GM10248 (cell line): ENCODE measurements around the gene PPP2R5A.
"Not testable (repeated sequence)": the region's sequence is repeated elsewhere in the genome, so short reads cannot be mapped to it uniquely, and the experiment has no call there.

ENCODE experiments used
- CTCF ChIA-PET: fragments of 300-600 bp; sonication (Branson Sonifier 250); formaldehyde crosslinking; extraction: SDS; loops from one replicate; lab custom pipeline; 2021; ENCODE audit warnings: antibody characterized with exemption; lab: Yijun Ruan, JAX
- POLR2A ChIA-PET: fragments of 350-650 bp; sonication (Branson Sonifier 250); formaldehyde crosslinking; extraction: SDS; loops from one replicate; lab custom pipeline; 2020; ENCODE audit warnings: antibody characterized with exemption; lab: Yijun Ruan, JAX
- DNase-seq: peaks from one replicate; pipeline ENCODE4 v3.0.0; 2012; ENCODE audit errors: extremely low spot score
- TF ChIP-seq, protein P1 (sequence below): IDR thresholded peaks from 2 replicates; pipeline ENCODE4 v1.5.1; 2012; ENCODE audit warnings: mild to moderate bottlenecking, low read depth; ENCODE audit errors: extremely low read depth, missing control alignments, control extremely low read depth

The PPP2R5A gene

DNA sequence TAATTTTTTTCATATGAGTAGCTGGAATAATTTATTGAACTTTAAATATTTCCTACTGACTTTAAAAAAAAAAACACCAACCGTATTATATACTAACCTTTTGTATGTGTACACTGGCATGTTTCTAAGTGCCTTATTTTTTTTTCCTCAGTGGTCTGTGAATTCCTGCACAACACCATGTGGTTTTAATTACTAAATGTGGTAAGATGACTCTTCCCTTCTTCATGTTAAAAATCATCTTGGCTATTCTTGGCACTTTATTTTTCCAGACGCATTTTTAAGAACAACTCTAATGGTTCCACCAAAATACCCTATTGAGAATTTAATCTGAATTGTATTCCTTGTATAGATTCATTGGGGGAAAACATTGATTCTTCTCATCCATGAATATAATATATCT is 28.4 kb downstream of the PPP2R5A start:
- ChIA-PET POLR2A (interaction anchor here (0.7 kb wide), 1 partner anchor 26 kb away, joined by 3 read pairs; no protein-coding TSS in a partner anchor), CTCF (interaction anchor here (0.9 to 2.0 kb wide), 6 partner anchors 28 to 278 kb away, joined by 3 to 9 read pairs (median 3); partner anchors contain the start of genes DTL, INTS7 and PPP2R5A)
- no peak for DNase-seq
- TF ChIP-seq, protein P1, sequence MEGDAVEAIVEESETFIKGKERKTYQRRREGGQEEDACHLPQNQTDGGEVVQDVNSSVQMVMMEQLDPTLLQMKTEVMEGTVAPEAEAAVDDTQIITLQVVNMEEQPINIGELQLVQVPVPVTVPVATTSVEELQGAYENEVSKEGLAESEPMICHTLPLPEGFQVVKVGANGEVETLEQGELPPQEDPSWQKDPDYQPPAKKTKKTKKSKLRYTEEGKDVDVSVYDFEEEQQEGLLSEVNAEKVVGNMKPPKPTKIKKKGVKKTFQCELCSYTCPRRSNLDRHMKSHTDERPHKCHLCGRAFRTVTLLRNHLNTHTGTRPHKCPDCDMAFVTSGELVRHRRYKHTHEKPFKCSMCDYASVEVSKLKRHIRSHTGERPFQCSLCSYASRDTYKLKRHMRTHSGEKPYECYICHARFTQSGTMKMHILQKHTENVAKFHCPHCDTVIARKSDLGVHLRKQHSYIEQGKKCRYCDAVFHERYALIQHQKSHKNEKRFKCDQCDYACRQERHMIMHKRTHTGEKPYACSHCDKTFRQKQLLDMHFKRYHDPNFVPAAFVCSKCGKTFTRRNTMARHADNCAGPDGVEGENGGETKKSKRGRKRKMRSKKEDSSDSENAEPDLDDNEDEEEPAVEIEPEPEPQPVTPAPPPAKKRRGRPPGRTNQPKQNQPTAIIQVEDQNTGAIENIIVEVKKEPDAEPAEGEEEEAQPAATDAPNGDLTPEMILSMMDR: no peak

DNA sequence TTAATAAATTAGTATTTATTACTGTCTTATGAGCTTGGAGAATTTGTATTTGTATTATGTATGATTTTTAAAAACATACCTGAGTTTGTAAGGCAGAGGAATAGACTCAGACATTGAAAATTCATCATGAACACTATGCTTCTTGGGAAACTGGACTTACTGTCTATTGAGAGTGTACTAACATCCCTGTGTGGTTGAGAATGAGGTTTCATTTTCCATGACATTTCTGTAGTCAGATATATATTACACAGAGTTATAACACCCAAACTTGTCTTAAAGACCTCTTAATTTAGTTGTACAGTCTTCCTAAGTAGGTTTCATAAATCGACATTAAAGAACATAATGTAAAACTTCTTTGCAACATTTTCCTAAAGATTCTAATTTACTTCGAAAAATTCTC is 30.0 kb downstream of the PPP2R5A start:
- no peak for DNase-seq
- TF ChIP-seq, protein P1: no peak
- CTCF ChIA-PET: interaction anchor here (1.0 to 2.0 kb wide), 4 partner anchors 141 to 647 kb away, joined by 3 to 9 read pairs (median 4); partner anchors contain the start of genes DTL and INTS7
- POLR2A ChIA-PET: no interaction called here

DNA sequence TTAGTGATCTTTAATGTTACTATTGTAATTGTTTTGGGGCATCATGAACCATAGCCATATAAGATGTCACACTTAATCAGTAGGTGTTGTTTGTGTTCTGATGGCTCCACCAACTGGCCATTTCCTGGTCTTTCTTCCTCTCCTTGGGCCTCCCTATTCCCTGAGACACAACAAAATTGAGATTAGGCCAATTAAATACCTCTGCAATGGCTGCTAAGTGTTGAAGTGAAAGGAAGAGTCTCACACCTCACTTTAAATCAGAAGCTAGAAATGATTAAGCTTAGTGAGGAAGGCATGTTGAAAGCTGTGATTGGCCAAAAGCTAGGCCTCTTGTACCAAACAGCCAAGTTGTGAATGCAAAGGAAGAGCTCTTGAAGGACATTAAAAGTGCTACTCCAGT is 30.7 kb downstream of the PPP2R5A start:
- POLR2A ChIA-PET: no interaction called here
- CTCF ChIA-PET: interaction anchor here (0.9 kb wide), 1 partner anchor 219 kb away, joined by 3 read pairs; no protein-coding TSS in a partner anchor
- DNase-seq: no peak
- TF ChIP-seq, protein P1: no peak

DNA sequence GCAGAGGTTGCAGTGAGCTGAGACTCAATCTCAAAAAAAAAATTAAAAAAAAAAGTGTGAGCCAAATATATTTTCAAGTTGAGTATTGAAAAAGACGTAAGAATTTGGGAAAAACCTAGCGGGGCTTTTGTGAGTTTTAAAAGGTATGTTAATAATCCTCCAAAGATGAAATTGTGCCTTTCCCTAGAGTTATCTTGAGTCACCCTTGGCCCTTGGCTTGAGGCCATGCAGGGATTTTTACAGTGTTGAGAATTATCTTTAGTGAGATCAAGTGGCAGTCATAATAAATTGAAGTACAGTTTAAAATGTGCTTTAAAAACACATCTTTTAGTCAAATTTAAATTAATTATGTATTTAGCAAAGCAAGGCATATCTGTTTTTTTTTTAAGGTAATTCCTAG is 32.7 kb downstream of the PPP2R5A start:
- DNase-seq: no peak
- POLR2A ChIA-PET: no interaction called here
- TF ChIP-seq, protein P1: no peak
- CTCF ChIA-PET: no interaction called here

DNA sequence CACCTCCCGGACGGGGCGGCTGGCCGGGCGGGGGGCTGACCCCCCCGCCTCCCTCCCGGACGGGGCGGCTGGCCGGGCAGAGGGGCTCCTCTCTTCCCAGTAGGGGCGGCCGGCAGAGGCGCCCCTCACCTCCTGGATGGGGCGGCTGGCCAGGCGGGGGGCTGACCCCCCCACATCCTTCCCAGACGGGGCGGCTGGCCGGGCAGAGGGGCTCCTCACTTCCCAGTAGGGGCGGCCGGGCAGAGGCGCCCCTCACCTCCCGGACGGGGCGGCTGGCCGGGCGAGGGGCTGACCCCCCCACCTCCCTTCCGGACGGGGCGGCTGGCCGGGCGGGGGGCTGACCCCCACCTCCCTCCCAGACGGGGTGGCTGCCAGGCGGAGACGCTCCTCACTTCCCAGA is 35.8 kb downstream of the PPP2R5A start:
- POLR2A ChIA-PET, DNase-seq, CTCF ChIA-PET: not testable (repeated sequence)

DNA sequence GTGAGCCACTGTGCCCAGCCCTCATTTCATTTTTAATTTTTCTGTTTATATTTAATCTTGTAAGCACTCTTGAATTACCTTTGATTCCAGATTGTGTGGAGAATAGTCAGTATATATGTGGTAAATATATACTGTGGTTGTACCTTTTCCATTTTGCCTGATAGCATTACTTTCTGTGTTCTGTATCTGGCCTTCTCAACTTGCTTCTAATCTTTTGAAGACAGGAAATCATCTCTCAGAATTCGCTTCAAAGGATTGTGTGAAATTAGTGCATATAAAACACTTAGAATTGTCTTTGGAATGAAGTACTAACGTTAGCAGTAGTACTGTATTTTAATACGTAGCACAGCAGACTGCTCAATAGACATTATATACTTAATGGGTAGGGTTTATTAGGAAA is 37.9 kb downstream of the PPP2R5A start:
- TF ChIP-seq, protein P1: no peak
- no peak for DNase-seq
- CTCF ChIA-PET: interaction anchor here (0.9 to 1.3 kb wide), 3 partner anchors 11 to 261 kb away, joined by 3 to 4 read pairs (median 3); no protein-coding TSS in a partner anchor
- POLR2A ChIA-PET: no interaction called here

DNA sequence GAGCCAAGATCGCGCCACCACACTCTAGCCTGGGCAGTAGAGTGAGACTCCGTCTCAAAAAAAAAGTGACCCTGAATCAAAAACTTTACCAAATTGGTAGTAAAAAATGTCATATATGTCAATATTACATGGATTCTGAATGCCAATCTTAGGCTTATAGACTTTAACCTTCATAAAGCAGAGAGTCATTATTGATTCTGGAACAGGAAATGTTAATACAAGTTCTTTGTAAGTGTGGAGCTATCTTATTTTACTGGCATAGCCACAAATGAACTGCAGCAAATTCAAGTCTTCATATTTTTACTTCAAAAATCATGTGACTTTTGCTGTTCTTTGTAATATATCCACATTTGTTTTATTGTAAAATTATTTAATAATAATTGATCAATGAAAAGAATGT is 41.3 kb downstream of the PPP2R5A start:
- TF ChIP-seq, protein P1: no peak
- POLR2A ChIA-PET: no interaction called here
- DNase-seq: no peak
- CTCF ChIA-PET: interaction anchor here (1.4 to 1.6 kb wide), 2 partner anchors 25 to 264 kb away, joined by 3 read pairs; no protein-coding TSS in a partner anchor
